HG03442 (cell line): ENCODE data around the gene SALL3.
"Not testable (repeated sequence)": the region's sequence is repeated elsewhere in the genome, so short reads cannot be mapped to it uniquely, and the experiment has no call there.

Experiments
- ATAC-seq: cut with Tn5 transposase; IDR thresholded peaks from one replicate; pipeline ENCODE4 v1.9.1; 2021; ENCODE audit warnings: mild to moderate bottlenecking, moderate library complexity; ENCODE audit not compliant: unreplicated experiment

SALL3 gene

GRCh38 chr18:78979730-78980278, at the start of gene SALL3:
Gene SALL3 (plus strand): TSS chr18:78979818. CDS start chr18:78980275, 457 bp downstream.
- ATAC-seq = no peak

GRCh38 chr18:78932281-78932680, 47.3 kb upstream of the SALL3 start:
- ATAC-seq = no peak

- ATAC-seq = no peak
Measured at GRCh38 chr18:78934003-78934402, 45.6 kb upstream of the SALL3 start.

- no peak for ATAC-seq
Measured at GRCh38 chr18:78934551-78935225, 44.9 kb upstream of the SALL3 start.

GRCh38 chr18:78935406-78935805, 44.2 kb upstream of the SALL3 start:
- ATAC-seq = no peak

- no peak for ATAC-seq
Measured at GRCh38 chr18:78936251-78937005, 43.2 kb upstream of the SALL3 start.

- no peak for ATAC-seq
Measured at GRCh38 chr18:78937166-78937565, 42.5 kb upstream of the SALL3 start.

GRCh38 chr18:78939105-78939504, 40.5 kb upstream of the SALL3 start:
- no peak for ATAC-seq

- no peak for ATAC-seq
Measured at GRCh38 chr18:78939734-78940494, 39.7 kb upstream of the SALL3 start.

GRCh38 chr18:78942236-78942635, 37.4 kb upstream of the SALL3 start:
- not testable (repeated sequence) for ATAC-seq

GRCh38 chr18:78945628-78946027, 34.0 kb upstream of the SALL3 start:
- no peak for ATAC-seq

- ATAC-seq = no peak
Measured at GRCh38 chr18:78947291-78947690, 32.3 kb upstream of the SALL3 start.

- ATAC-seq = no peak
Measured at GRCh38 chr18:78948221-78948620, 31.4 kb upstream of the SALL3 start.

- ATAC-seq = no peak
Measured at GRCh38 chr18:78948707-78949106, 30.9 kb upstream of the SALL3 start.

GRCh38 chr18:78949216-78949615, 30.4 kb upstream of the SALL3 start:
- ATAC-seq = no peak

- no peak for ATAC-seq
Measured at GRCh38 chr18:78950386-78950785, 29.2 kb upstream of the SALL3 start.

- no peak for ATAC-seq
Measured at GRCh38 chr18:78953566-78953965, 26.1 kb upstream of the SALL3 start.

- no peak for ATAC-seq
Measured at GRCh38 chr18:78955051-78955450, 24.6 kb upstream of the SALL3 start.

- ATAC-seq = no peak
Measured at GRCh38 chr18:78957140-78957539, 22.5 kb upstream of the SALL3 start.

- no peak for ATAC-seq
Measured at GRCh38 chr18:78960709-78961108, 18.9 kb upstream of the SALL3 start.

- no peak for ATAC-seq
Measured at GRCh38 chr18:78962098-78962497, 17.5 kb upstream of the SALL3 start.
